Stimulated activated CD4-positive, alpha-beta T cell treated with anti-CD3 and anti-CD28 coated beads, TNF-alpha, amount 100 ng/mL, for 4 hours (primary cell): ENCODE data around the gene HPX.
"Not testable (repeated sequence)": the region's sequence is repeated elsewhere in the genome, so short reads cannot be mapped to it uniquely, and the experiment has no call there.

ENCODE experiments used
- DNase-seq, 3 experiments: peaks; one replicate each; pipeline ENCODE4 v3.0.0-alpha.2; 2020; ENCODE audit warnings: low read depth in 3 of 3

Gene HPX

DNA sequence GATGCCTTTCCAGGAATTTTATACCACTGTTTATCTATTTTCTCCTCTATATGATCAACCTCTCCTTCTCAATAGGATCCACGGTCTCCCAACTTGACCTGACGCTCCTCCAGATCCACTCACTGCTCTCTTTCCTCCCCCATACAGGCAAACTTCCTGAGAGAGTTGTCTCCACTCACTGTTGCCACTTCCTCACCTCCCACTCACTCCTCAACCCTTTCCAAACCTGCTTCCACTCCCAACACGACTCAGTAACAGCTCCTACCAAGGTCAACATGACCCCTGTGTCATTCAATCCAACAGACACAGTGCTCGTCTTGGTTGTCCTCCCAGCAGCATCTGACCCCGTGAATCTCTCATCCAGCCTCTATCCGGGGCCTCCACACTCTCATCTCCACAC is 25.0 kb downstream of the HPX start:
- DNase-seq: no peak

- DNase-seq: no peak
Observed at GRCh38 chr11:6414874-6415328, 25.9 kb downstream of the HPX start.

GRCh38 chr11:6413791-6414201 is 27.0 kb downstream of the HPX start:
- DNase-seq: peak in 2 of 3 experiments; percentile 43 to 61

DNA sequence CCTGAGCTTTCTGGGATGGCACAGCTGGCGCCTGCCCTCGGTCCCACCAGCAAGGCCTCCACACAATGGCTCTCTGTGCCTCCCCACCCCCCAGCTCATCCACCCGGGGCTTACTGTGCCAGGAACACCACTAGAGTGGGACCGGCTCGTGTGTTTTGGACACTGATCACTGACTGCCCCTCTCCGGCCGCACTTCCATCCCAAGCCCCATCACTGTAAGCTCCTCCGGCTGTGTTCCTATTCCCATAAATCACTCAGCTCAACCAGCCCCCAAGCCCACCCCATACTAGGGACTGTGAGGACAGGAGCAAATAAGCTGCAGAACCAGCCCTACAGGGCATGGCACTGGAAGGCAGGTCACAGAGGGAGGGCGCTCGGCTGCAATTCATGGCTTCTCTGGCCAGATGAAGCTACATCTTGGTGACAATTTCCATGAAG is 29.2 kb downstream of the HPX start:
- DNase-seq: no peak

GRCh38 chr11:6410695-6411430 is 29.9 kb downstream of the HPX start:
- no peak for DNase-seq

- DNase-seq: no peak
Observed at GRCh38 chr11:6406370-6406769, 34.4 kb downstream of the HPX start.

DNA sequence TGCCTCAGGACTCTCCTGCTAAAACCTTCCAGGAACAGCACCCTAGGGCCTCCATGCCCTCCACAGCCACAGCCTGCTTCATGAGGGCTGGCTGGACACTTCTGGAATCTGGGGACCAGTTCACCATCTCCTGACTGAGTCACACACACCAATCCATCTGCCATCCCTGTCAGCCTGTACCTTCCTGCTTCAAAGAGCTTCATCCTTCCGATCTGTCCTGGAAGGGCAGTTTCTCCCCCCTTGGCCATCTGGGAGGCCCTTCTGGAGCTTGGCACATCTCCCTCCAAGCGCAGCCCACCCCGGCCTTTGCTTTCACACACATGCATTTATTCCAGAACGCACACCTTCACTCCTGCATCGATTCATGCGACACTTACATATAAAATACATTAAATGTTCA is 34.9 kb downstream of the HPX start:
- DNase-seq: no peak

- DNase-seq: no peak
Observed at GRCh38 chr11:6405052-6405667, 35.6 kb downstream of the HPX start.

DNA sequence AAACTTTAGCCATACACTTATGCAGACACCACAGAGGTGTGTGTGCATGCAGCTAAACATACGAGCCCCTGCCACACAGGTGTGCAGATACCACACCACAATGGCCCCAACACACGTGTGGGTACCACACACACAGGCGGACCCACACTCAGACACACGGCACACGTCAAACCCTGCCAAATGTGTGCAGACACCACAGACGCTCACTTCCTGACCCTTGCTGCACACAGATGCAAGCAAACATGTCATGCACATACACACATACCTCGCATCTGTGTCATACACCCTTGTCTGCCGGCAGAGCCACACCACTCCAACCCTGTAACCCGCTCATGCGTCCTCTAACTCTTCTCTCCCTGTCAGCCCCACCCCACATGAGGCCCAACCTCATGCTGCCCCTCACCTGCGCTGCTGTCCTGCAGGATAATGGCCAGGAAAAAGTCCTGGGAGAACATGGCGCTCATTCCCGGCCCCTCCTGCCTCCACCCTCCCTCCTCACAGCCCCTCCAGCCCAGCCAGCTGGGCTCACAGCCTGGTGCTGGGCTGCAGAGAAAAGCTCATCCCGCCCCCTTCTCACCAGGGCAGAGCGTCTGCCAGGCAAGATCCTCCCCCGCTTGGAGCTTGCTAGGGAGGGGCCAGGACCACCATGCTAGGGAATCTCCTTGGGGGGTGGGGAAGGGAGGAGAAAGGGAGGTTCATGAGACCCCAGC is 36.3 kb downstream of the HPX start:
- DNase-seq: no peak

DNA sequence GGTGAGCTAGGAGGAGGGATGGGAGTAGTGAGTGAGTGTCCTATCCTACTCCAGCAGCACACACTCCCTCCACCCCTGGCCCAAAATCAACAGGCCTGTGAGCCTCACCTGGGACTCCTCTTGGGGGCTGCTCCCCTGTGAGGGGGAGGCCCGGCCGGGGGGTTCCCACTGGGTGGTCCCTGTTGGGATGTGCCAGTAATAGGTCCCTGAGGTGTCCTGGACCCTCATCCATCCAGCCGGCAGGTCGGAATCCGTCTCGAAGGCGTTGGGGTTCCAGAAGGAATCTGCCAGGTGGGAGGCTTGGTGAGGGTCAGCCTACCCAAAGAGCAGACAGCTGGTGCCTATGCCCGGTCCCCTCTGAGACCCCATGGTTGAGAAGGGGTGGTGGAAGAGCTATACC is 37.2 kb downstream of the HPX start:
- no peak for DNase-seq

DNA sequence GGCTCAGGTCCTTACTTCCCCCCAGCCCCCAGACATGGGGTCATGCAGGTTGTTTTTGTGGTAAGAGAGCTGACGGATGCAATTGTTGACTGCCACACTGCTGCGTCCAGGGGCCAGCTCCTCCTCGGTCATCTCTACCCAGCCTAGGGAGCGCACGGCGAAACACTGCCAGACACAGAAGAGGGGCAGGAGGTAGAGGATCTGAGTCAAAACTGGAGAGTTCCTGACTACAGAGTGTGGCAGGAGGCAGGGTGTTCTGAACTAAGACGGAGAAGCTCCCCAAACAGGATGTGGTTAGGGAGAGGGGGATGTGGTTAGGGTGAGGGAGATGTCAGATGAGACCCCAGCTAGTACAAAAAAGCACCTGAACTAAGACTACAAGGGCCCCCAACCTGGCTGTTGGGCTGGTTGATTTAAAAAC is 38.2 kb downstream of the HPX start:
- DNase-seq: peak in 2 of 3 experiments; percentile 33 to 45

- no peak for DNase-seq
Observed at GRCh38 chr11:6402061-6402470, 38.7 kb downstream of the HPX start.

DNA sequence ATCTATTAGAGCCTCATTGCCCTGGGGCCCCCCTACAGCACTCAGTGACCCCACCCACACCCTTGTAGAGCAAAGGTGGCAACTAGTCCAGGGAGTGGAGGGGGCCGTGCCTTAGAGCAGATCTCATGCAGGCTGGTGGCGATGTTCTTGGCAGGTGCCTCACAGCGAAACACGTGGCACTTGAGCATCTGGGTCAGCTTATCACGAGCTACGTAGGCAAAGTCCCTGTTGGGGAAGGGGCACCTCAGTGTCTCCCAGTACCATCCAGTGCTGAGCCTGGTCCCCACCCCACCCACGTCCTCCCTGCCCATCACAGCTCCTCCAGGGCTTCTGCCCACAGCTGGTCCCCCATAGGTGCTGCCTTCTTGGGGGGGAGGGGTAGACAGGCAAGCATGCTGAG is 39.3 kb downstream of the HPX start:
- no peak for DNase-seq

DNA sequence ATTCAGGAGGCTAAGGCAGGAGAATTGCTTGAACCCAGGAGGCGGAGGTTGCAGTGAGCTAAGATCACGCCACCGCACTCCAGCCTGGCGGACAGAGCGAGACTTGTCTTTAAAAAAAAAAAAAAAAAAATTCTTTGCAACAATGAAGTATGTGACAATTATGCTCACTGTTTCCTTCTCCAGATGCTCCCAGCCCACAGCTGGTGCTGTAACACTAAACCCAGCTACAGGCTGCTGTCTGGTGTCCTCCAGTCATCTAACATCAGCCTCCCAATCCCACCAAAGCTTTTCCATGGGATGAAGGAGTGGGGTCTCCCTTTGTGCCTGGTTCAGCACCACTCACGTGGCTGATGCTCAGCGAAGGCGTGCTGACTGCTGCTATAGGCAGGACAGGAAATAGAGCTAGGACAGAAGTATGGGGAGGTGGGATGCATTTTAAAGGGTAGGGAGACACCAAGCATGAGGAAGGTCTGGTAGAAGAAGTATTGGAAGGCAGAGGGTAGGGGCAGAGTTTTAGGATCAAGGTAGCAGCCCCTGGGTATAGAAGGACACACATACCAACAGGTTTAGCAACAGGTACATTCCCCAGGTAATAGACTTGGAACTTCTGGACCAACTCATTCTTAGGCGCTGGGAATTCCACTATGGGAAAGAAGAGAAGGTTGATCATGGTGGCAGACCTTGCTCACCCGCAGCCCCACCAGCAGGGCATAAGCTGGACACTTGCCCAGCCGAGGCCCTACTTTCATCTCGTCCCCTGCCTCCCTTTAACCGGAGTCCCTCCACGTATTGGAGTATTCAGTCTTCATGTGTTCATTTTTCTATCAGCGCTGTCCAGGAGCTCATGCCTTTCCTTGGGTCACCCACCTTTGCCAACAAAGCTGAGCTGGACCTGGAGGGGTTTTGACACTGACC is 40.1 kb downstream of the HPX start:
- DNase-seq: no peak

DNA sequence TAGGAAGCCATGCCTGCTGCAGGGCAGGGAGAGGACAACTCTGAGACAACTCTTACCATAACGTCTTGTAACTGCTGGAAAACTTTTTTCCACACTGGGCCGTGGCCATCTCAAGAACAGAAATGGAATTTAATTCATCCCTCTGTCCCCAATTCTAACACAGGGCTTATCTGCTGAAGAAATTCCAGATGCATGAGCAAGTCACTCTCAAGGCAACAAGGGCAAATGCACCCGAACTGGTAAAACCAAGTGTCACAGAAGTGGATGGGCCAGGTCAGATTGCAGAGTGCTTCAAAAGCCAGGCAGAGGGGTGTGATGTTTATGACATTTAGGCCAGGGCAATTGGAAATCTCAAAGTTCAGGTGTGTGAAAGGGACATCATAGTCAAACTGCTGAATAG is 43.2 kb downstream of the HPX start:
- DNase-seq: no peak

DNA sequence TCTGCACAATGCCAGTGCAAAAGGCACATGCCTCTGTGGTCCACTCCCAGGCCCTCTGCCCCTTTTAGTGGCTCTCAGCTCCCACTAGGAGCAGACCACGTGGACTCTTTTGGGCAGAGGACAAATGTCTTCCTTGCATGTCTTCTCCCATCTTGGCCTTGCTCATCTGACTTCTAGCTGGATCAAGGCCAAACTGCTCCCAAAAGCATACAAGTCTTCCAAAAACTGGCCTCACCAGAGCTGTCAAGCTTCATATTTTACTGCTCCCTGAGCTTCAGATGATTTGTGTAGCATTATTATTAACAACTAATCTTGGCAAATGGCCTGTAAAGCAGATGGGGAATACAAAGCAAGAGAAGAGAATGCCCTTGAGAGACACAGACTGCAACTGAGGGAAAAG is 43.6 kb downstream of the HPX start:
- no peak for DNase-seq

DNA sequence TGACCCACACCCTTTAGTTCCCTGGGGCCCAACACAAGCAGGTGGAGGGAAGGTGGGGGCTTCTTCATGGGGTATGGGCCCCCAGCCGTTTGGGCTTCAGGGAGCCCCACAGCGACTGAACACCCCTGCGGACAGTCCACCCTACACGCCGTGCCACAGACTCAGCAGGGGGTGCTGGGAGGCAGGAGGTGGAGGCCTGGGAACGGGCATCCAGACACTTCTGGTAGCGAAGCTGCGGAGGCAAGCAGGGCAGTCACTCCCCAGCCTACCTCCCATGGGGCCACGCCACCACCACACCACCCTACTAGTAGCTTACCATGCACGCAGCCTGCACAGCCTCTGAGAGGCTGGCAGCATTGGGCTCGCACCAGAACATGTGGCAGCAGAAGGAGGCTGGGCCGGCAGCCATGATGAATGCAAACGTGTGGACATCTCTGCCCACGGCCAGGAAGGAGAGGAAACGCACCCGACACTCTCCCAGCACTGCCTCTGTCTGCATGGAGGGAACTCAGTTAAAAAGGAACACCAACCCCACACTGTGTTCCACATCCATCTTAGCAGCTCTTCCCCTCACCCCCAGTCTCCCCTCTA is 45.2 kb downstream of the HPX start:
- DNase-seq: no peak

DNA sequence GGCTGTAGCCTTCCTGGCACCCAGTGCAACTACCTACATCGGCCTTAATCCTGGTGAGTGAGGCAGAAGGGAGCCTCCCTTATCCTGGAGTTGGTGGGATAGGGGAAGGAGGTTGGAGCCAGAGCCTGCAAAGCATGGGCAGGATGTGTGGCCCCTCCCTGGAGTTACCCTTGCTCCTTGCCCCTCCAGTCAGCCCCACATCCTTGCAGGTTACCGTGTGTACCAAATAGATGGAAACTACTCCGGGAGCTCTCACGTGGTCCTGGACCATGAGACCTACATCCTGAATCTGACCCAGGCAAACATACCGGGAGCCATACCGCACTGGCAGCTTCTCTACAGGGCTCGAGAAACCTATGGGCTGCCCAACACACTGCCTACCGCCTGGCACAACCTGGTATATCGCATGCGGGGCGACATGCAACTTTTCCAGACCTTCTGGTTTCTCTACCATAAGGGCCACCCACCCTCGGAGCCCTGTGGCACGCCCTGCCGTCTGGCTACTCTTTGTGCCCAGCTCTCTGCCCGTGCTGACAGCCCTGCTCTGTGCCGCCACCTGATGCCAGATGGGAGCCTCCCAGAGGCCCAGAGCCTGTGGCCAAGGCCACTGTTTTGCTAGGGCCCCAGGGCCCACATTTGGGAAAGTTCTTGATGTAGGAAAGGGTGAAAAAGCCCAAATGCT is 46.7 kb downstream of the HPX start:
- no peak for DNase-seq

- not testable (repeated sequence) for DNase-seq
Observed at GRCh38 chr11:6392251-6392650, 48.5 kb downstream of the HPX start.

- DNase-seq: no peak
Observed at GRCh38 chr11:6391537-6392134, 49.2 kb downstream of the HPX start.
